ENCODE measurements around the gene RTL1. TPM values are rescaled to one million over a fixed set of nuclear protein-coding genes. Genes with fewer than 3 reads are reported as not detected.

RTL1 gene
- total and polyA plus RNA-seq, 7 donors = not detected

DNA sequence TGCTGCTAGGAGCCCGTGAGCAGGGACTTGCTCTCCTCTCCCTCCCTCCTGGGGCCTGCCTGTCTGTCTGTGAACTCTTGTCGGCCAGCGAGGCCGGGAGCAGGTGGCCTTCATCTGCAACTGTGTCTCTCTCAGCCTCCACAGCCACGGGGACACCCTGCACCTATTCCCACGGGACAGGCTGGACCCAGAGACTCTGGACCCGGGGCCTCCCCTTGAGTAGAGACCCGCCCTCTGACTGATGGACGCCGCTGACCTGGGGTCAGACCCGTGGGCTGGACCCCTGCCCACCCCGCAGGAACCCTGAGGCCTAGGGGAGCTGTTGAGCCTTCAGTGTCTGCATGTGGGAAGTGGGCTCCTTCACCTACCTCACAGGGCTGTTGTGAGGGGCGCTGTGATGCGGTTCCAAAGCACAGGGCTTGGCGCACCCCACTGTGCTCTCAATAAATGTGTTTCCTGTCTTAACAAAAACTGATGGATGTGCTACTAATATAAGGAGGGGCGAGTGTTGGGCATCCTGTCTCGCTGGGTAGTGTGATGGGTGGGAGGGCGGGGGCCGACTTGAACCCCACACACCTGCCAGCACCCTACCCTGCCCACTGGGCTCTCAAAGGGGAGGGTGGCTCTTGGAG is 42.9 kb downstream of the RTL1 start:
- H3K9me3 ChIP-seq = no peaks in the 10 kb centered on the region
- H3K36me3 ChIP-seq = no peaks in the 10 kb centered on the region
- peaks cover 0 to 15% (median 0%) of the 10 kb centered on the region in 3 donors for H3K27me3 ChIP-seq
- H3K4me3 ChIP-seq = no peak overlapping the region
- no peak overlapping the region for H3K27ac ChIP-seq
- TF ChIP-seq, protein P1, sequence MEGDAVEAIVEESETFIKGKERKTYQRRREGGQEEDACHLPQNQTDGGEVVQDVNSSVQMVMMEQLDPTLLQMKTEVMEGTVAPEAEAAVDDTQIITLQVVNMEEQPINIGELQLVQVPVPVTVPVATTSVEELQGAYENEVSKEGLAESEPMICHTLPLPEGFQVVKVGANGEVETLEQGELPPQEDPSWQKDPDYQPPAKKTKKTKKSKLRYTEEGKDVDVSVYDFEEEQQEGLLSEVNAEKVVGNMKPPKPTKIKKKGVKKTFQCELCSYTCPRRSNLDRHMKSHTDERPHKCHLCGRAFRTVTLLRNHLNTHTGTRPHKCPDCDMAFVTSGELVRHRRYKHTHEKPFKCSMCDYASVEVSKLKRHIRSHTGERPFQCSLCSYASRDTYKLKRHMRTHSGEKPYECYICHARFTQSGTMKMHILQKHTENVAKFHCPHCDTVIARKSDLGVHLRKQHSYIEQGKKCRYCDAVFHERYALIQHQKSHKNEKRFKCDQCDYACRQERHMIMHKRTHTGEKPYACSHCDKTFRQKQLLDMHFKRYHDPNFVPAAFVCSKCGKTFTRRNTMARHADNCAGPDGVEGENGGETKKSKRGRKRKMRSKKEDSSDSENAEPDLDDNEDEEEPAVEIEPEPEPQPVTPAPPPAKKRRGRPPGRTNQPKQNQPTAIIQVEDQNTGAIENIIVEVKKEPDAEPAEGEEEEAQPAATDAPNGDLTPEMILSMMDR (IDR thresholded peaks at IDR 0.05) = no peak
- no peak for TF ChIP-seq EP300 (IDR thresholded peaks at IDR 0.05)
- TF ChIP-seq POLR2A (IDR thresholded peaks at IDR 0.05) = no peak
- TF ChIP-seq POLR2AphosphoS5 (IDR thresholded peaks at IDR 0.05) = no peak
- 84% methylated on average over 19 of the region's 19 CpGs for WGBS, 2 donors
- no peak for DNase-seq
- intact Hi-C loops (cut with DNase I) = no loop called here
- H3K4me1 ChIP-seq = no peaks in the 10 kb centered on the region

DNA sequence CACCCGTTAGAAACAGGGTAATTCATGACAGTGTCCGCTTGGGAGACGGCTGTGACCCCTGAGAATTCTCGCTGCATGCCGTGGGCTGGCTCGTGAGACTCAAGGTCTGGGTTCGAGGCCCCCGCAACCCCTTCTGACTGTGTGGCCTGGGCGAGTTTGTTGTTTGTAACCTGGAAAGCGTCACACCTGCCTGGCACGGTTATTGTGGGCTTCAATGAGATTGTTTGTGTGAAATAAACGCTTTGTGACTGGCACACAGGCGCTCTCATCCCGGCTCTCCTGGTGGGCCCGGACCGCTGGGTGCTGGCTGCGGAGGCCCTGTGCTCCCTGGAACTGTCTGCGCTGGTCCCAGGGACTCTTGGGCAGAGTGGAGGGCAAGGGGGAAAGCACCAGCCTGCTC is 43.7 kb downstream of the RTL1 start:
- Histone ChIP-seq H3K27ac (no peak overlapping the region), H3K4me3 (no peak overlapping the region), H3K36me3 (no peaks in the 10 kb centered on the region), H3K4me1 (no peaks in the 10 kb centered on the region), H3K27me3 (peaks cover 0 to 15% (median 0%) of the 10 kb centered on the region in 3 donors), H3K9me3 (no peaks in the 10 kb centered on the region)
- DNase-seq = no peak
- intact Hi-C loops (cut with DNase I) = loop anchor here (10.0 kb wide), 1 partner anchor 375 kb away; no protein-coding TSS in a partner anchor
- 90 to 94% methylated on average over 18 of the region's 18 CpGs for WGBS, 2 donors
- TF ChIP-seq, protein P1 (IDR thresholded peaks at IDR 0.05) = no peak
- TF ChIP-seq EP300 (IDR thresholded peaks at IDR 0.05) (no peak), POLR2AphosphoS5 (IDR thresholded peaks at IDR 0.05) (no peak), POLR2A (IDR thresholded peaks at IDR 0.05) (no peak)

DNA sequence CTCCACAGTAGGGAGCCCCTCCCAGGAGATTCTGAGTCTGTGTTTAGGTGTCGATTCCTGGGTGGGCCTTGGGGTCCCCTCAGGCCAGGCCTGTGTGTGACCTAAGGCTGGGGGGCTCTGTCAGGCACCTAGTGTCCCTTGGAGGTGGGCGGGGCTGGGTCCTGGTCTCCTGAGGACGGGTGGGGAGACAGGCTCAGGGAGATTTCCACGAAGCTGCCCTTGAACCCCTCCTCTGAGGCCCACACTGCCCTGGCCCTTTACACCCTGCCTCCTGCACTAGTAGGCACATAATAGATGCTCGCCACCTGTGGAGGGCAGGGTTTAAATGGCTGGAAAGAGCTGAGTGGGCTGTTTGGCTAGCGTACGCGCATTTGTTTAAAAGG is 44.7 kb downstream of the RTL1 start:
- Histone ChIP-seq H3K9me3 (no peaks in the 10 kb centered on the region), H3K4me3 (no peak overlapping the region), H3K27ac (no peak overlapping the region), H3K4me1 (no peaks in the 10 kb centered on the region), H3K36me3 (no peaks in the 10 kb centered on the region), H3K27me3 (peaks cover 0 to 14% (median 0%) of the 10 kb centered on the region in 3 donors)
- TF ChIP-seq, protein P1 (IDR thresholded peaks at IDR 0.05) = no peak
- no peak for TF ChIP-seq EP300 (IDR thresholded peaks at IDR 0.05)
- no peak for TF ChIP-seq POLR2AphosphoS5 (IDR thresholded peaks at IDR 0.05)
- TF ChIP-seq POLR2A (IDR thresholded peaks at IDR 0.05) = no peak
- intact Hi-C loops (cut with DNase I) = loop anchor here (10.0 kb wide), 1 partner anchor 376 kb away; no protein-coding TSS in a partner anchor
- no peak for DNase-seq
- 25 to 65% methylated on average over 8 of the region's 8 CpGs for WGBS, 2 donors

DNA sequence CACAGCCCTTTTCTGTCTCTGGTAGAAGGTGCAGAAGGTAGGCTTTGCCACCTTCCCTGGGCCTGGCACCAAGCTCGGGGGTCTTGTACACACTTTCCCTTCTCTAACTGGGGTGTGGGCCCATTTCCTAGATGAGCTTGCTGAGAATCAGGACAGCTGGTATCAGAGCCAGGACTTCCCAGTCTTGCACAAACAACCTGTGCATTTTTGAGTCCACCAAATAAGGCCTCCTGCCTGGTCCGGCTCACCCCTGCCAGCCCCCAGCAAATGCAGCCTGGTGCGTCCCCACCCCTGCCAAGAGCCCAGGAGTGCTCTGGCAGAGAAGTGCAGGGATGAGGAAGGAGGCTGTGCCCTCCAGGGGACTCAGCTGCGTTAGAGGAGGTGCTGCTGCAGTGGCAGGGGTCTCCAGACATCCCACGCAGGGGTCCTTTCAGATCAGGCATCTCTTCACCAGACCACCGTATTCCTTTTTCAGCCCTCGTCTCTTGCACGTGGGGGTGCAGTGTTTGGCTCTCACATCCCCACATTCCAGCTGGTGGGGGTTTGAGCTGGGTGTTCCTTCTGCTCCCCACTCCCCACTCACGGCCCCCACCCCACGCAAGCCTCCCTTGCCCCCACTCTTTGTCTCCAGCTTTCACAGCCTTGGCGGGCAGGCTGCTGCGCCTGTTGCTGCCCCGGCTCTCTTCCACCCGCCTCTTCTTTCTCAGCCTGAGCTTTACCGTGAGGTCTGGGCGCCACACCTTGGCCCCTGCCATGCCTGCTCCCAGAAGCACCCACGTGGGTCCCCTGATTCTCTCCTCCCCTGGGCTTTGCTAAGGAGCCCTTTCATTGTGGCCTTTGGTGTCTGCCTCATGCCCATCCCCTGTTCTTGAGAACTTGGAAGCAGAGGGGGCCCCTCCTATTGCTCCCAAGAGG is 45.3 kb downstream of the RTL1 start:
- intact Hi-C loops (cut with DNase I) = loop anchor here (10.0 kb wide), 1 partner anchor 377 kb away; no protein-coding TSS in a partner anchor
- WGBS, 2 donors = 68 to 84% methylated on average over 17 of the region's 17 CpGs

More for the DNA sequence above, 45.3 kb downstream of the RTL1 start:
- Histone ChIP-seq H3K36me3 (no peaks in the 10 kb centered on the region), H3K9me3 (no peaks in the 10 kb centered on the region), H3K27ac (no peak overlapping the region), H3K4me3 (no peak overlapping the region), H3K4me1 (no peaks in the 10 kb centered on the region), H3K27me3 (peaks cover 0 to 11% (median 0%) of the 10 kb centered on the region in 3 donors)
- DNase-seq = no peak
- TF ChIP-seq, protein P1 (IDR thresholded peaks at IDR 0.05) = no peak
- TF ChIP-seq POLR2AphosphoS5 (IDR thresholded peaks at IDR 0.05) = no peak
- TF ChIP-seq EP300 (IDR thresholded peaks at IDR 0.05) = no peak
- no peak for TF ChIP-seq POLR2A (IDR thresholded peaks at IDR 0.05)
